Stimulated activated CD4-positive, alpha-beta T cell treated with anti-CD3 and anti-CD28 coated beads, Interleukin-1b, Interleukin-23, amount 100 ng/mL, for 4 hours (primary cell): ENCODE data around the gene ULK2.
"Not testable (repeated sequence)": the region's sequence is repeated elsewhere in the genome, so short reads cannot be mapped to it uniquely, and the experiment has no call there.

ENCODE experiments used
- DNase-seq, 2 donors: peaks; one replicate each; pipeline ENCODE4 v3.0.0-alpha.2; 2020; ENCODE audit warnings: low read depth in 2 of 2

Gene ULK2

DNA sequence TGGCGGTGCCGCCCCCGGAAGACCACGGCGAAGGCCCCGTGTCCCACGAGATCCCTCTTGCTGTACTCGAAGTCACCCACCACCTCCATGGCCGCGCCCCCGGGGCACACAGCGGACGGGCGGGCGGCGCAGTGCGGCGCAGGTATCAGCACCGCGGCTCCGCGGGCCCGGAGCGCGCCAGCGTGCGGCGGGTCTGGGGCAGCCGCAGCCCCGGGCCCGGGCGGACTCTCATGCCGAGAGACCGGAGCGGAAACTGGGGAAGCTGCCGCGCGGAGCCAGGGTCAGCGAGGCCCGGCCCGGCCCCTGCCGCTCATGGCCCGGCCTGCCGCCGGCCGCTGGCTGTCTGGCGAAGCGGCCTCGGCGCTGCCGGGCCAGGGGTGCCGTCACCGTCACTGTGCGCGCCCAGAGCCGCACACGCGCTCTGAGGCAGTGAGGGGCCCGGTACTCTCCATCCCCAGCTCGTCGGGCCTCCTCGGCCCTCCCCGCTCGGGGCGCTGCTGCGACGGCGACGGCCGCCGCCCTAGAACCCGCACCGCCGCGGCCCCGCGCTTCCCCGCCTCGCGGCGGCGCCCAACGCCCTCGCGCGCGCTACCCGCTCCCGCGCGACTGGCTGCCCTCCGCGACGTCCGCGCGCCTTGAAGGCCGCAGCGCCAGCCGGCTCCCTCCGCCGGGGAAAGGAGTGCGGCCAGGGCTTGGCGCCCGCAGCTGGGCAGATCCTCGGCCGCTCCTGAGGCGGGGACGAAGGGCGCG, at the start of gene ULK2:
ULK2 (minus strand) TSS at position 608 of the 750 bp plus-strand sequence; CDS start at position 89, 519 bp downstream.
- peak; percentile 27 to 54 for DNase-seq

DNA sequence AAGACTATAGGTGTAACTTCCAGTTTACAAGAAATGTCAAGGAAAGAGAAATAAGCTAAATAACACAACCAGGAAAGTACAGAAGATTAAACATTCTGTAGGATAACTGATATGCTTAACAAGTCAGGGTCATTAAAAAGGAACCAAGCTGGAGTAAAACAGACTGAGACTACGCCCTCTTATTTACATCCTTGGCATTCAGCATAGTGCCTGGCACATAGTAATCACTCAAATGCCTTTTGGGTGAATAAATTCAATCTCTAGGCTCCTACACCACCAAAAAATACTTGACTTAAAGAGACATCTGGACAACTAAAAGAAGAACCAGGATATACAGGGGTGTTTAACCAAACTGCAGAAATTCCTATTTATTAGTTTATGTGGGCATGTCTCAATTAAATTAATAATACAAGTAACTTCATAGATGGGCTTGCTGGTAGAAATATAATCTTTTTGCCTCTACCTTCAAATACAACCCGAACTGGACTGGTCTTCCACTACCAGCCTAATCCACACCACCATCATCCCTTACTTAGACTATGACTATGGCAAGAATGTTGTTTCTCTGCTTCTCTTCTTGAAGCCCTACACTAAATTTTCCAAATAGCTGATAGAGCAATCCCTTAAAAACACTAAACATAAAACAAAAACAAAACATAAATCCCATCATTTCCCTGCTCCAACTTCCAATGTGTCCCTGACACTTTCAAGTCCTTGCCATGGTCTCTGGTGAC, 47.7 kb upstream of the ULK2 start:
- no peak for DNase-seq

- DNase-seq = no peak
Measured at GRCh38 chr17:19911033-19911432, 43.3 kb upstream of the ULK2 start.

- DNase-seq = no peak
Measured at GRCh38 chr17:19909139-19909538, 41.4 kb upstream of the ULK2 start.

DNA sequence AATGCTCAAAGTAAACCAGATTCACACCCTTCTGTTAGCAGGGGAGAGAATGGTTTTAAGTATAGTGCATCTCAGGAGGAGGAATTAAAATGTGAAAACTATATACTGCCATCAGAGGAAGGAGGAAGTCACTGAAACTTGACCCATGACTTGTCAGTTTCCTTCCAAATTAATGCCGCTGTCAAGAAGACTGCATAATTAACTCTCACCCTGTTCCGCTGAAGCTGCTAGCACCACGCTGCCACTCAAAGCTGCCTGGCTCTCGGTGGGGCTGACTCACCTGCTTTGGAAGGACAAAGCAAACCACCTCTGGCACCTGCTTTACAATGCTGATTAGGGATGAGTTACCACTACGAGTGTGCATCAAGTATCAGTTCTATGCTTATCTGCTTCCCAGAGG, 37.8 kb upstream of the ULK2 start:
- no peak for DNase-seq

DNA sequence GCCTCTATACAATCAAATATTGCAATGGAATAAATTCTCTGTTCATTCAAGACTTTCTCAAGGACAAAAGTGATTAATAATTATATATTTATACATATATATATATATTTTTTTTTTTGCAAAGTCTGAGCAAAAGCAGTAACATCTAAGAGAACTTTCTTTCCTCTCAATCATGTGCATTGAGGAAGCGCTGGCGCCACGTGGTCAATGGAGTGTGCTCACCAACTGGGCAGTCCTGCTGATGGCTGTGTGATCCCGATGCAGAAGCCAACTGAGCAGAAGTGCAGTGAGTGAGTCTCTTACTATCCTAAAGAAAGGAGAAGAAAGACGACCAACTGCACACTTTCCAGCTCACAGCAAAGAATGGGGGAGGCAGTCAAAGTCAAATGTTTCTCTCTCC, 37.2 kb upstream of the ULK2 start:
- DNase-seq = no peak

DNA sequence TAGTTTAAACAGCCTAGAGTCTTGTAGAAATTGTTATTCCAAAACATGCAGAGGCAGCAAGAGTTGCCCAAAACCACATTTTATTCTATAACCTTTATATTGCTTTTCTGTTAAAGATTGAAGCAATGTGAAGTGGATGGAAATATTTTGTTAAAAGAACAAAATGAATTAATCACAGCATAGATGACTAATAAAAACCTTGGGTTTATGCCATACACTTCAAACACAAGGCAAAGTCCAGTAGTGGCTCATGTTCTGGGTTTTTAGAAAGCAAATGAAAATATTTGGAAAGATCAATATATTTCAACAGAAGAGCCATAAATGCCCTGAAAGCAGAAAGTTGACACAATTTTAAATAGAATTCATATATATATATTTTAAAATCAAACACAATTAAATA, 36.7 kb upstream of the ULK2 start:
- no peak for DNase-seq

DNA sequence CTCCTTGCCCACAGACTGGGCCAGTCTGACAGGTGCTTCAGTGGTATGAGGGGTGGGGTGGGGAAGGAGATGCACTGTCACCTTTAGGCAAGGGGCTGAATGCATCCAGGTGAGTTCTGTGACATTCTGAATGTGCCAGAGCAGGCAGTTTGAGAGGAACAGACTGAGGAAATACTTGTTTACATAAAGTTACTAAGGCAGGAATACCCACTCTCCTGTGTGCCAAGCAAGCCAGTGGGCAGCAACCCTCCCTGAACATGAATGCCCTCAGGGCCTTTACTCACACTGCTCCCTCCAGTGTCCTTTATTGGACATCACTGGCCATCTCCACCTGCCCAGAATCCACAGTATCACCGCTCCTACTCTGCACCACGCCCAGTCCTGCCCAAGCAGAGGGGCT, 33.1 kb upstream of the ULK2 start:
- DNase-seq = no peak

DNA sequence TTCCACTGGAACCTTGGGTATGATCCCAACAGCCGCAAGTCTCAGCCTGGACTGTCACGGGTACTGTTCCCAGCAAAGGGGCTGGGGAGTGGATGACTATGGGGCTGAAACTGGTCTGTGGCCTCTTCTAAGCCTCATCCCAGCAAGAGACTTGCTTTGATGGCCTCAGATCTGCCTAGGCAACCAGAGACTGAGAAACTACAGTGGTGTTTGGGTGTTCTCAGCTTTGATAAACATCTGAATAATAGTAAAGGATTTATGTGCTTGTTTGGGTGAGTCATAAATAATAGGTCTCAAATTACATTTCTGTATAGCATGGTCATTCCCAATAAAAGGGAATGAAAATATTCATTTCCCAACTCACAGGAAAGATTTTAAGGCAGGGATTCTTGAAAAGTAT, 30.2 kb upstream of the ULK2 start:
- no peak for DNase-seq

GRCh38 chr17:19897090-19897837, 29.5 kb upstream of the ULK2 start:
- DNase-seq = no peak

GRCh38 chr17:19896679-19897078, 28.9 kb upstream of the ULK2 start:
- DNase-seq = no peak

GRCh38 chr17:19890554-19890953, 22.8 kb upstream of the ULK2 start:
- DNase-seq = not testable (repeated sequence)

DNA sequence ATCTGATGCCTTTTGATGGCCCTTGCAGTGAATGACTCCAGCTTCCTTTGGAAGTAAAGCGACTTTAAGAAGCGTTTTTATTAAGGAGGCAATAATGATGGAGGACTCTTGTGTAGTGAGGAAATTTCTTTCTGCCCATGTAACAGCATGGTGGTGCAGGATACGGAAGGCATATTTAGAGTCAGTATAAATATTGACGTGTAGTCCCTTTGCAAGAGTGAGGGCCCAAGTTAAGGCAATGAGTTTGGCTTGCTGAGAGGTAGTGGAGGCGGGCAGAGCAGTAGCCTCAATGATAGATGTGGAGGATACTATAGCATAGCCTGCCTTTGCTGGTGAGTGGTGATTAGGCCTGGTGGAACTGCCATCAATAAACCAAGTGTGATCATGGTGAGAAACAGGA, 22.3 kb upstream of the ULK2 start:
- not testable (repeated sequence) for DNase-seq

DNA sequence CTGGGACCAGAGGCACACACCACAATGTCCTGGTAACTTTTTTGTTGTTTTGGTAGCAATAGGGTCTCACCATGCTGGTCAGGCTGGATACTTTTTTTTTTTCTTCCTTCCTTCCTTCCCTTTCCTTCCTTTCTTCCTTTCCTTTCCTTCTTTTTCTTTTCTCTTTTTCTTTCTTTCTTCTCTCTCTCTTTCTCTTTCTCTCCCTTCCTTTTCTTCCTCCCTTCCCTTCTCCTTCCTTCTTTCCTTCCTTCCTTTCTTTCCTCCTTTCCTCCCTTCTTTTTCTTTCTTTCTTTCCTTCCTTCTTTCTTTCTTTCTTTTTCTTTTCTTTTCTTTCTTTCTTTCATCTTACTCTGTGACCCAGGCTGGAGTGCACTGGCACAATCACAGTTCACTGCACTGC, 18.4 kb upstream of the ULK2 start:
- DNase-seq = no peak

- no peak for DNase-seq
Measured at GRCh38 chr17:19883537-19884215, 15.9 kb upstream of the ULK2 start.

DNA sequence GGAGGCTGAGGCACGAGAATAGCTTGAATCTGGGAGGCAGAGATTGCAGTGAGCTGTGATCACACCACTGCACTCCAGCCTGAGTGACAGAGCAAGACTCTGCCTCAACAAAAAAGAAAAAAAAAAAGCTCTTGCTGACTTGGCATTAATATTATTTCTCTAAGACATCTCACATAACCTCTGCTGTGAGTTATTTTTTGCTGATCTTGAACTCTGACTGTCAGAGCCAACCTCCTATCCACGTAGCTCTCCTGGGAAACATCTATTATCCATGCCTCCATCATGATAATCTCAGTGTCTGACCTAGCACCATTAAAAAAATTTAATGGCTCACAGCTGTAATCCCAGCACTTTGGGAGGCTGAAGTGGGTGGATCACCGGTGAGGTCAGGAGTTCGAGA, 12.7 kb upstream of the ULK2 start:
- no peak for DNase-seq

DNA sequence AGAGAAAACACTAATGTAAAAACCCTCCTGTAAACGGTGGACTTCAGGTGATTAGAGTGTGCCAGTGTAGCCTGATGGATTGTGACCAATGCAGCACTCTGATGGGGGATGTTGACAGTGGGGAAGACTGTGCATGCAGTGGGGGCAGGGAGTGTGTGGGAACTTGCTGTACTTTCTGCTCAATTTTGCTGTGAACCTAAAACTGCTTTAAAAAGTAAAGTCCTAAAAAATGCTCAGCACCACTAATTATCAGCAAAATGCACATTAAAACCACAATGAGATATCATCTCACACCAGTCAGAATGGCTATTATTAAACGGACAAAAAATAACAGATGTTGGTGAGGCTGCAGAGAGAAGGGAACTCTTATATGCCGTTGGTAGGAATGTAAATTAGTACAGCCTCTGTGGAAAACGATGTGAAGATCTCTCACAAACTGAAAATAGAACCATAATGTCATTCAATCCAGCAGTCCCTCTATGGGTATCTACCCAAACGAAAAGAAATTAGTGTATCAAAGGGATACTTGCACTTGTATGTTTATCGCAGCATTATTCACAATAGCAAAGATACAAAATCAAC, 9.7 kb upstream of the ULK2 start:
- DNase-seq = no peak

GRCh38 chr17:19876529-19877161, 8.9 kb upstream of the ULK2 start:
- peak in 1 of 2 donors; percentile 11 for DNase-seq

GRCh38 chr17:19874256-19874655, 6.5 kb upstream of the ULK2 start:
- DNase-seq = no peak

DNA sequence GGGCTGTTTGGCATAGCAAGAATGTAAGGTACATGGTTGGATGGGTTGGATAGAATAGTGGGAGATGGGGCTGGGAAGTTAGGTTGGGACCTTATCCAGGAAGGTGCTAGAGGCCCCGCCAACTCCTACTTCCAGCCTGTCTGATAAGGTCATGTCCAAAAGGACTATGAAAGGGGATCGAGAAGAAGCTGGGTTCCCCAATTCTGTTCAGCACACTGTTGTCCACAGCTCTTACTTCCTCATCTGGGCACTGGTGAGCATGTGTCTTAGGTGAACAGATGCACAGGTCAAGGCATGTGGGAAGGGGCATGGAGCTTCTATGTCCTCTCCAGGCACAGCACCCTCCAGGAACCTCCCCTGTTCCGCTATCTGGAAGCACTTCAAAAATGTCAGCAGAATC, 5.6 kb upstream of the ULK2 start:
- no peak for DNase-seq

DNA sequence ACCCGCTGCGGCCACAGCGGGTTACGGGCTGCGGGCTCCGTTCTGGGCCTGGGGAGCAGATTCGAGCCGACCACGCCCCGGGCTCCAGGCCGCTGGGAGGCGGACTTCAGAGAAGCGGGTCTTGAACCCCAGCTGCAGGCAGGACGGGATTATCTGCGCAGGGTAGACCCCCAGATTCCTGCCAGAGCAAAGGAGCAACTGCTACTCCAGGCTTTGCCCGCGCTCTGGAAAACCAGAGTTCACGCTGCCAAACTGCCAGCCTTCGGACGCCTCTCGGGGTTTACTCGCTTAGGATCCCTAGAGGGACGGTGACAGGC, 301 bp upstream of the ULK2 start:
- no peak for DNase-seq

DNA sequence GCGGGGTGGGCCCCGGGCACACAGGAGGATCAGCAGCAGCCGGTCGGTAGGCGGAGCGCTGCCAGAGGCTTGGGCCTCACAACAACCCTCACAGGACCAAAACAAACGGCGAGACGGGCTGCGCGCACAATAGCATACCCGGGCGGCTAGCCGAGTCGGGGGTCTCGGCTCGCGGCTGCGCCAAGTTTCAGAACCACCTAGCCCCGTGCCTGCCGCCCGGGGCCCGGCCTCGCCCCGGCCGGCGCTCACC, 732 bp downstream of the ULK2 start:
- DNase-seq = peak in 1 of 2 donors; percentile 39
